DND-41 (cell line): ENCODE measurements around the gene MUC21.
"Not testable (repeated sequence)": the region's sequence is repeated elsewhere in the genome, so short reads cannot be mapped to it uniquely, and the experiment has no call there.

Source experiments
- ATAC-seq: fragments of 200-7000 bp; cut with Tn5 transposase; 3 replicates; pipeline ENCODE4 v1.9.1; 2021; ENCODE audit warnings: low read depth; ENCODE audit not compliant: insufficient read depth
- DNase-seq: peaks from one replicate; pipeline ENCODE4 v3.0.0-alpha.2; 2020
- H2AFZ ChIP-seq: 2 replicates; pipeline ENCODE4 v1.6.0; 2012; ENCODE audit warnings: low read depth, low read length
- H3K27ac ChIP-seq: 2 replicates; pipeline ENCODE4 v1.5.1; 2012; ENCODE audit warnings: low read length, inconsistent platforms
- H3K27me3 ChIP-seq: fragments of 200-600 bp; sonication (generic); 2 replicates; pipeline ENCODE4 v1.6.0; 2012; ENCODE audit warnings: low read length, mild to moderate bottlenecking, inconsistent platforms; ENCODE audit not compliant: insufficient read depth, poor library complexity
- H3K36me3 ChIP-seq: 2 replicates; pipeline ENCODE4 v1.5.1; 2012; ENCODE audit warnings: low read length, inconsistent platforms; ENCODE audit not compliant: insufficient read depth
- H3K4me1 ChIP-seq: 2 replicates; pipeline ENCODE4 v1.5.1; 2012; ENCODE audit warnings: mild to moderate bottlenecking, low read length; ENCODE audit not compliant: insufficient read depth
- H3K4me2 ChIP-seq: 2 replicates; pipeline ENCODE4 v1.6.0; 2012; ENCODE audit warnings: mild to moderate bottlenecking, moderate library complexity, low read length, inconsistent platforms; ENCODE audit not compliant: insufficient read depth
- H3K4me3 ChIP-seq, 2 experiments: fragments of 200-600 bp in 1 of 2; shearing (Covaris generic) in 1 of 2; 2 replicates each; pipeline ENCODE4 v1.5.1; 2012 to 2016; ENCODE audit warnings: inconsistent platforms in 2 of 2, low read length in 2 of 2, mild to moderate bottlenecking in 2 of 2, low read depth in 1 of 2, moderate library complexity in 1 of 2
- H3K79me2 ChIP-seq: 2 replicates; pipeline ENCODE4 v1.6.0; 2012; ENCODE audit warnings: low read length, inconsistent platforms; ENCODE audit not compliant: insufficient read depth
- H3K9ac ChIP-seq: 2 replicates; pipeline ENCODE4 v1.6.0; 2012; ENCODE audit warnings: low read depth, mild to moderate bottlenecking, inconsistent platforms, low read length, moderate library complexity
- H3K9me3 ChIP-seq: 2 replicates; pipeline ENCODE4 v1.5.1; 2012; ENCODE audit warnings: low read length, moderate library complexity, mild to moderate bottlenecking, inconsistent platforms; ENCODE audit not compliant: insufficient read depth, severe bottlenecking
- H4K20me1 ChIP-seq: 2 replicates; pipeline ENCODE4 v1.6.0; 2012; ENCODE audit warnings: low read length; ENCODE audit not compliant: insufficient read depth
- CTCF ChIP-seq: IDR thresholded peaks from 2 replicates; pipeline ENCODE4 v1.5.1; 2012; ENCODE audit warnings: borderline replicate concordance, low read length, moderate library complexity, mild to moderate bottlenecking; ENCODE audit not compliant: poor library complexity, severe bottlenecking; ENCODE audit errors: extremely low read depth
- EZH2 ChIP-seq: IDR thresholded peaks from 3 replicates; pipeline ENCODE4 v1.6.1; 2012; ENCODE audit warnings: borderline replicate concordance, low read depth, mild to moderate bottlenecking, moderate library complexity, low read length, inconsistent platforms; ENCODE audit not compliant: severe bottlenecking

MUC21 gene

DNA sequence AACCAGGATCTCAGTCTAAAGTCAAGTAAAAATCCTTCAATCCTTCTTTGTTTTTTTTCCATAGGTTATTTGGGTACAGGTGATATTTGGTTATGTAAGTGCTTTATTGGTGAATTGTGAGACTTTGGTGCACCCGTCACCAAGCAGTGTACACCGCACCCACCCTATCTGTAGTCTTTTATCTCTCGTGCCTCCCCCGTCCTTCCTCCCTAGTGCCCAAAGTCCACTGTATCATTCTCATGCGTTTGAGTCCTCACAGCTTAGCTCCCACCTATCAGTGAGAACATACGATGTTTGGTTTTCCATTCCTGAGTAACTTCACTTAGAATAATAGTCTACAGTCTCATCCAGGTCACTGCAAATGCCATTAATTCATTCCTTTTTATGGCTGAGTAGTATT is 27.6 kb downstream of the MUC21 start:
- DNase-seq = no peak
- Histone ChIP-seq H3K4me2 (no peak overlapping the region), H3K9ac (no peak overlapping the region), H3K4me1 (no peaks in the 10 kb centered on the region), H2AFZ (no peak overlapping the region), H3K27me3 (peaks cover 22% of the 10 kb centered on the region), H3K9me3 (no peaks in the 10 kb centered on the region), H3K79me2 (no peaks in the 10 kb centered on the region), H3K36me3 (no peaks in the 10 kb centered on the region), H3K27ac (no peak overlapping the region), H3K4me3 (no peak overlapping the region), H4K20me1 (no peaks in the 10 kb centered on the region; the same call in 1 of the 2 replicates)
- TF ChIP-seq CTCF (no peak), EZH2 (no peak)
- no peak for ATAC-seq

- Histone ChIP-seq H4K20me1 (no peaks in the 10 kb centered on the region), H3K27ac (no peak overlapping the region), H3K36me3 (no peaks in the 10 kb centered on the region), H3K4me2 (no peak overlapping the region), H3K79me2 (no peaks in the 10 kb centered on the region), H3K9me3 (no peaks in the 10 kb centered on the region), H3K4me3 (no peak overlapping the region), H3K9ac (no peak overlapping the region), H2AFZ (no peak overlapping the region), H3K27me3 (peaks cover 11% of the 10 kb centered on the region), H3K4me1 (no peaks in the 10 kb centered on the region)
- TF ChIP-seq EZH2 (no peak), CTCF (no peak)
- ATAC-seq (no peak), DNase-seq (no peak)
Observed at GRCh38 chr6:31016659-31017299, 33.3 kb downstream of the MUC21 start.

DNA sequence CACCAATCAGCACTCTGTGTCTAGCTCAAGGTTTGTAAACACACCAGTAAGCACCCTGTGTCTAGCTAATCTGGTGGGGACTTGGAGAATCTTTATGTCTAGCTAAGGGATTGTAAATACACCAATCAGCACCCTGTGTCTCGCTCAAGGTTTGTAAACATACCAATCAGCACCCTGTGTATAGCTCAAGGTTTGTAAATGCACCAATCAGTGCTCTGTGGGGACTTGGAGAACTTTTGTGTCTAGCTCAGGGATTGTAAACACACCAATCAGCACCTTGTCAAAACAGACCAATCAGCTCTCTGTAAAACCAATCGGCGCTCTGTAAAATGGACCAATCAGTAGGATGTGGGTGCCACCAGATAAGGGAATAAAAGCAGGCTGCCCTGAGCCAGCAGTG is 33.9 kb downstream of the MUC21 start:
- H3K4me1 ChIP-seq, H3K4me3 ChIP-seq, H3K27ac ChIP-seq, H3K4me2 ChIP-seq, DNase-seq, H4K20me1 ChIP-seq, H3K9me3 ChIP-seq, H3K79me2 ChIP-seq, H3K9ac ChIP-seq, ATAC-seq, H3K36me3 ChIP-seq, H2AFZ ChIP-seq: not testable (repeated sequence)
- H3K27me3 ChIP-seq = peaks cover 11% of the 10 kb centered on the region

GRCh38 chr6:31020057-31020456 is 36.5 kb downstream of the MUC21 start:
- no peaks in the 10 kb centered on the region for H4K20me1 ChIP-seq
- H3K36me3 ChIP-seq = no peaks in the 10 kb centered on the region
- no peak overlapping the region for H3K9ac ChIP-seq
- DNase-seq (no peak), ATAC-seq (no peak)
- no peaks in the 10 kb centered on the region for H3K79me2 ChIP-seq
- H2AFZ ChIP-seq = no peak overlapping the region
- no peak overlapping the region for H3K4me3 ChIP-seq
- no peaks in the 10 kb centered on the region for H3K4me1 ChIP-seq
- H3K27ac ChIP-seq = no peak overlapping the region
- peaks cover 7% of the 10 kb centered on the region for H3K27me3 ChIP-seq
- no peaks in the 10 kb centered on the region for H3K9me3 ChIP-seq
- TF ChIP-seq CTCF = no peak
- TF ChIP-seq EZH2 = no peak
- H3K4me2 ChIP-seq = no peak overlapping the region

DNA sequence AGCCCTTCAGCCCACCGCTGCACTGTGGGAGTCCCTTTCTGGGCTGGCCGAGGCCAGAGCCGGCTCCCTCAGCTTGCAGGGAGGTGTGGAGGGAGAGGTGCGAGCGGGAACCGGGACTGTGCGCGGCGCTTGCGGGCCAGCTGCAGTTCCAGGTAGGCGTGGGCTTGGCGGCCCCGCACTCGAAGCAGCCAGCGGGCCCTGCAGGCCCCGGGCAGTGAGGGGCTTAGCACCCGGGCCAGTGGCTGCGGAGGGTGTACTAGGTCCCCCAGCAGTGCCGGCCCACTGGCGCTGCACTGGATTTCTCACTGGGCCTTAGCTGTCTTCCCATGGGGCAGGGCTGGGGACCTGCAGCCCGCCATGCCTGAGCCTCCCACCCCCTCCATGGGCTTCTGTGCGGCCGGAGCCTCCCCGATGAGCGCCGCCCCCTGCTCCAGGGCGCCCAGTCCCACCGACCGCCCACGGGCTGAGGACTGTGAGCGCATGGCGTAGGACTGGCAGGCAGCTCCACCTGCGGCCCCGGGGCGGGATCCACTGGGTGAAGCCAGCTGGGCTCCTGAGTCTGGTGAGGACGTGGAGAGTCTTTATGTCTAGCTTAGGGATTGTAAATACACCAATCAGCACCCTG is 37.2 kb downstream of the MUC21 start:
- H4K20me1 ChIP-seq, H2AFZ ChIP-seq, H3K9me3 ChIP-seq, DNase-seq, H3K27me3 ChIP-seq, H3K9ac ChIP-seq, H3K4me3 ChIP-seq, H3K4me1 ChIP-seq, ATAC-seq, H3K27ac ChIP-seq, H3K4me2 ChIP-seq, H3K36me3 ChIP-seq, H3K79me2 ChIP-seq: not testable (repeated sequence)
